GM08714 (cell line): Measurements from ENCODE around the gene MIB1.

Experiments
- H3K4me3 ChIP-seq: fragments of 200-500 bp; sonication (Bioruptor generic); 2 replicates; pipeline ENCODE4 v1.5.1; 2014; ENCODE audit warnings: mild to moderate bottlenecking, low read length, inconsistent platforms
- ZNF274 ChIP-seq: IDR thresholded peaks from 2 replicates; pipeline ENCODE4 v1.6.1; 2012; ENCODE audit warnings: mild to moderate bottlenecking, low read depth, low read length

The MIB1 gene

GRCh38 chr18:21864386-21864785 lies 123.8 kb downstream of the MIB1 start:
- TF ChIP-seq ZNF274: no peak
- no peak overlapping the region for H3K4me3 ChIP-seq

GRCh38 chr18:21865043-21865442 lies 124.5 kb downstream of the MIB1 start:
- no peak for TF ChIP-seq ZNF274
- H3K4me3 ChIP-seq: no peak overlapping the region

GRCh38 chr18:21868770-21869169 lies 128.2 kb downstream of the MIB1 start:
- TF ChIP-seq ZNF274: no peak
- H3K4me3 ChIP-seq: no peak overlapping the region

GRCh38 chr18:21889570-21889969 lies 149.0 kb downstream of the MIB1 start:
- no peak overlapping the region for H3K4me3 ChIP-seq
- TF ChIP-seq ZNF274: no peak

GRCh38 chr18:21894619-21895367 lies 154.2 kb downstream of the MIB1 start:
- no peak overlapping the region for H3K4me3 ChIP-seq
- no peak for TF ChIP-seq ZNF274

GRCh38 chr18:21896732-21897336 lies 156.2 kb downstream of the MIB1 start:
- no peak overlapping the region for H3K4me3 ChIP-seq
- no peak for TF ChIP-seq ZNF274

- no peak for TF ChIP-seq ZNF274
- no peak overlapping the region for H3K4me3 ChIP-seq
Observed at GRCh38 chr18:21897811-21898210, 157.2 kb downstream of the MIB1 start.

GRCh38 chr18:21900605-21901352 lies 160.2 kb downstream of the MIB1 start:
- H3K4me3 ChIP-seq: no peak overlapping the region
- TF ChIP-seq ZNF274: no peak

- no peak overlapping the region for H3K4me3 ChIP-seq
- no peak for TF ChIP-seq ZNF274
Observed at GRCh38 chr18:21901423-21901945, 160.9 kb downstream of the MIB1 start.

GRCh38 chr18:21903709-21904108 lies 163.1 kb downstream of the MIB1 start:
- H3K4me3 ChIP-seq: no peak overlapping the region
- TF ChIP-seq ZNF274: no peak

GRCh38 chr18:21904856-21905255 lies 164.3 kb downstream of the MIB1 start:
- no peak for TF ChIP-seq ZNF274
- no peak overlapping the region for H3K4me3 ChIP-seq

- H3K4me3 ChIP-seq: no peak overlapping the region
- TF ChIP-seq ZNF274: no peak
Observed at GRCh38 chr18:21907451-21907850, 166.9 kb downstream of the MIB1 start.

- no peak for TF ChIP-seq ZNF274
- no peak overlapping the region for H3K4me3 ChIP-seq
Observed at GRCh38 chr18:21908711-21909110, 168.1 kb downstream of the MIB1 start.

GRCh38 chr18:21910906-21911305 lies 170.3 kb downstream of the MIB1 start:
- TF ChIP-seq ZNF274: no peak
- no peak overlapping the region for H3K4me3 ChIP-seq

- no peak for TF ChIP-seq ZNF274
- no peak overlapping the region for H3K4me3 ChIP-seq
Observed at GRCh38 chr18:21911551-21911950, 171.0 kb downstream of the MIB1 start.
